Neuronal stem cell (in vitro differentiated cells): Measurements from ENCODE around the gene DHRS2.

Source experiments
- DNase-seq: peaks from one replicate; pipeline ENCODE4 v3.0.0-alpha.2; 2013; ENCODE audit warnings: low spot score
- H2AFZ ChIP-seq: one replicate; pipeline ENCODE4 v1.6.1; 2013; ENCODE audit warnings: mild to moderate bottlenecking, low read length, inconsistent platforms
- H2AK5ac ChIP-seq: 2 replicates; pipeline ENCODE4 v1.6.1; 2013; ENCODE audit warnings: low read depth, mild to moderate bottlenecking, inconsistent platforms, low read length, moderate library complexity, mixed read lengths
- H2BK120ac ChIP-seq: 2 replicates; pipeline ENCODE4 v1.6.1; 2013; ENCODE audit warnings: low read depth, mild to moderate bottlenecking, inconsistent platforms, low read length, moderate library complexity, mixed read lengths
- H2BK12ac ChIP-seq: one replicate; pipeline ENCODE4 v1.6.1; 2013; ENCODE audit warnings: low read length, inconsistent platforms
- H2BK15ac ChIP-seq: 2 replicates; pipeline ENCODE4 v1.6.1; 2013; ENCODE audit warnings: mild to moderate bottlenecking, low read length, inconsistent platforms, mixed read lengths
- H2BK5ac ChIP-seq: one replicate; pipeline ENCODE4 v1.6.1; 2013; ENCODE audit warnings: inconsistent platforms, mild to moderate bottlenecking, low read length, moderate library complexity
- H3K14ac ChIP-seq: one replicate; pipeline ENCODE4 v1.6.1; 2013; ENCODE audit warnings: low read length, inconsistent platforms
- H3K18ac ChIP-seq: 2 replicates; pipeline ENCODE4 v1.6.1; 2013; ENCODE audit warnings: low read length, inconsistent platforms
- H3K23ac ChIP-seq: 2 replicates; pipeline ENCODE4 v1.6.1; 2013; ENCODE audit warnings: low read depth, mild to moderate bottlenecking, mixed read lengths, low read length, inconsistent platforms; ENCODE audit not compliant: poor library complexity
- H3K27ac ChIP-seq: replicated peaks from 3 replicates; pipeline ENCODE4 v1.5.1; 2013; ENCODE audit warnings: low read length, inconsistent platforms
- H3K27me3 ChIP-seq, 3 experiments: 2 replicates each; pipeline ENCODE4 v1.6.1; 2013; ENCODE audit warnings: low read length in 3 of 3, mild to moderate bottlenecking in 2 of 3, inconsistent platforms in 1 of 3, low read depth in 1 of 3, mixed read lengths in 1 of 3, moderate library complexity in 1 of 3; ENCODE audit not compliant: control insufficient read depth in 3 of 3, insufficient read depth in 3 of 3
- H3K36me3 ChIP-seq, 2 donors: replicated peaks in 1 of 2; 2 replicates each; pipeline ENCODE4 v1.6.1; 2013; ENCODE audit warnings: low read length in 2 of 2; ENCODE audit not compliant: control insufficient read depth in 2 of 2, insufficient read depth in 2 of 2
- H3K4ac ChIP-seq: 2 replicates; pipeline ENCODE4 v1.6.1; 2013; ENCODE audit warnings: inconsistent platforms, mild to moderate bottlenecking, low read length, moderate library complexity
- H3K4me1 ChIP-seq, 2 donors: 1 replicate in 1 of 2; 2 replicates in 1 of 2; pipeline ENCODE4 v1.6.1; 2013; ENCODE audit warnings: low read length in 2 of 2, low read depth in 1 of 2; ENCODE audit not compliant: control insufficient read depth in 2 of 2, insufficient read depth in 1 of 2
- H3K4me2 ChIP-seq: one replicate; pipeline ENCODE4 v1.6.1; 2013; ENCODE audit warnings: mild to moderate bottlenecking, low read length, inconsistent platforms; ENCODE audit not compliant: insufficient read depth, poor library complexity, severe bottlenecking
- H3K4me3 ChIP-seq, 2 donors: 2 replicates each; pipeline ENCODE4 v1.5.1; 2013; ENCODE audit warnings: low read length in 2 of 2, mild to moderate bottlenecking in 2 of 2, inconsistent platforms in 1 of 2, moderate library complexity in 1 of 2
- H3K79me1 ChIP-seq: one replicate; pipeline ENCODE4 v1.6.1; 2013; ENCODE audit warnings: low read depth, mild to moderate bottlenecking, inconsistent platforms, low read length, moderate library complexity
- H3K9ac ChIP-seq: one replicate; pipeline ENCODE4 v1.6.1; 2013; ENCODE audit warnings: mild to moderate bottlenecking, low read depth, low read length, inconsistent platforms; ENCODE audit not compliant: poor library complexity
- H3K9me3 ChIP-seq, 2 donors: replicated peaks in 1 of 2; 2 replicates each; pipeline versions ENCODE3 to v1.6.1; 2013; ENCODE audit warnings: low read length in 2 of 2, mild to moderate bottlenecking in 2 of 2, inconsistent platforms in 1 of 2, low read depth in 1 of 2, mixed read lengths in 1 of 2, moderate library complexity in 1 of 2; ENCODE audit not compliant: control insufficient read depth in 2 of 2, insufficient read depth in 1 of 2
- H4K8ac ChIP-seq: one replicate; pipeline ENCODE4 v1.6.1; 2013; ENCODE audit warnings: low read depth, mild to moderate bottlenecking, inconsistent platforms, low read length, moderate library complexity
- H4K91ac ChIP-seq: one replicate; pipeline ENCODE4 v1.6.1; 2013; ENCODE audit warnings: low read length, low read depth, mild to moderate bottlenecking, inconsistent platforms; ENCODE audit not compliant: poor library complexity
- WGBS, 2 donors: extraction: QIAGEN DNeasy Blood & Tissue Kit; methylation state at CpG; one replicate each; pipeline ENCODE4 v1.1.7; 2013; ENCODE audit warnings: missing lambda C conversion rate in 2 of 2, mixed read lengths in 1 of 2; ENCODE audit not compliant: insufficient read length in 2 of 2, insufficient replicate concordance in 1 of 2; ENCODE audit errors: extremely low coverage in 2 of 2; 5-methylcytosine and 5-hydroxymethylcytosine counted together

The DHRS2 gene

DNA sequence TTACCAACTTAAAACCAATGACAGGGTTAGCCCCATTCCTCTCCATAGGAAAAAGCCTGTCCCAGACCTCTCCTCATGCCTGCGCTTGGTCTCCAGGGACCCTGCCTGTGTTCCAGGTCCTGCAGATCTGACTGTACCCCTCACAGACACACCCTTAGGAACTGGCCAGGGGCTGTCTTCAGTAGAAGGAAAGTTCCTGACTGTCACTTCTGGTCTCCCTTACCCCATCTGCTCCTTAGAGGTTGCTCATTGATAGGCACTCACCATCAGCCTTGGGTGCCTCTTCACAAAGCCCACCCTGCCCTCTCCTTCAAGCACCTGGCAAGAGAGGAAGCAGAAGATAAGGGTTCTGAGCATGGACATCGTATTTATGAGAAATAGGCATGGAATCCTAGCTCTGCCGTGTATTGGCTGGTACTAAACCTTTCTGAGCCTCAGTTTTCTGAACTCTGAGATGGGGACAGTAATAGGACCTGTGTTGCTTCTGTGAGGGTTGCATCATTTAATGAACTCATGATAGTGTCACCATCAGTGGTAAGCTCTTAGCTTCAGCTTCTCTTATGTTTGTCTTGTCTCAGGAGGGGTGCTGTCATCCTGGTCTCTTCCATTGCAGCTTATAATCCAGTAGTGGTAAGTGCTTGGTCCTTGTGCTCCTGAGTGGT lies 7.5 kb downstream of the DHRS2 start:
- no peak overlapping the region for H3K4ac ChIP-seq
- peaks cover 0 to 14% (median 0%) of the 10 kb centered on the region in 3 experiments for H3K27me3 ChIP-seq
- no peak overlapping the region for H3K4me2 ChIP-seq
- no peak overlapping the region for H3K9ac ChIP-seq
- no peak overlapping the region for H2AK5ac ChIP-seq
- DNase-seq = no peak
- no peak overlapping the region for H2BK5ac ChIP-seq
- H4K91ac ChIP-seq = no peak overlapping the region
- no peak overlapping the region for H3K14ac ChIP-seq
- H3K18ac ChIP-seq = no peak overlapping the region
- H2BK15ac ChIP-seq = no peak overlapping the region
- H3K9me3 ChIP-seq = no peaks in the 10 kb centered on the region
- H3K27ac ChIP-seq = no peak overlapping the region
- H3K4me3 ChIP-seq = no peak overlapping the region
- no CpG with 5 or more reads among the region's 3 CpGs for WGBS, 2 donors
- H3K4me1 ChIP-seq = peaks cover 0 to 3% of the 10 kb centered on the region in 2 donors
- H2BK12ac ChIP-seq = no peak overlapping the region
- no peak overlapping the region for H4K8ac ChIP-seq
- H2BK120ac ChIP-seq = no peak overlapping the region
- no peaks in the 10 kb centered on the region for H3K79me1 ChIP-seq
- H3K36me3 ChIP-seq = no peaks in the 10 kb centered on the region
- H3K23ac ChIP-seq = no peak overlapping the region
- H2AFZ ChIP-seq = no peak overlapping the region

DNA sequence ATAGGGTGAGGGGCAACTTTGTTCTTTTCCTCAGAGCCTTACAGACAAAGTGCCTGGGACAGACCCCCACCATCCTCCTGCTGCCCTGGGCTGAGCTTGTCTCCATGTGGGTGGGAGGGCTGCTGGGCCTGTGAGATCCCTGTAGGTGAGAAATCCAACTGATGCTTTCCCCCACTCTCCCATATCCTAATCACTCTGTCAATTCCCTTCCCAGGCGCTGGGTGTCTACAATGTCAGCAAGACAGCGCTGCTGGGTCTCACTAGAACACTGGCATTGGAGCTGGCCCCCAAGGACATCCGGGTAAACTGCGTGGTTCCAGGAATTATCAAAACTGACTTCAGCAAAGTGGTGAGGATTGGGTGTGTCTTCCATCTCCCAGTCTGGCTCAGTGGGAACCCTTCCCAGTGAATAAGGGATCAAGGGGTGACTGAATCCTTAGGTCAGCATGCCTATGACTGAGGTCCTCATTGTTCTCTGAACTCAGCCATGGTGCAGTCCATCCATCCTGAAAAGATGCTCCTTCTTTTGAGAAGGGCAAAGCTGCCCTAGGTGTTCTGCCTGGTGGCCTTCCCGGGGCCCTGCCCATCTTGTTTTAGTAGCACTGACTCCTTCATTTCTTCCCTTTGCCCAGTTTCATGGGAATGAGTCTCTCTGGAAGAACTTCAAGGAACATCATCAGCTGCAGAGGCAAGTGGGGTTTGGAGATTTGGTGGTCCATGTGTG lies 8.2 kb downstream of the DHRS2 start:
- no peak overlapping the region for H3K9ac ChIP-seq
- no peak overlapping the region for H2AFZ ChIP-seq
- H3K27ac ChIP-seq = no peak overlapping the region
- no peak for DNase-seq
- no peak overlapping the region for H3K4me3 ChIP-seq
- no peak overlapping the region for H2BK15ac ChIP-seq
- peaks cover 0 to 3% of the 10 kb centered on the region in 2 donors for H3K4me1 ChIP-seq
- WGBS, 2 donors = no CpG with 5 or more reads among the region's 5 CpGs
- no peaks in the 10 kb centered on the region for H3K9me3 ChIP-seq
- no peak overlapping the region for H2BK120ac ChIP-seq
- H2BK5ac ChIP-seq = no peak overlapping the region
- H2AK5ac ChIP-seq = no peak overlapping the region
- no peak overlapping the region for H4K8ac ChIP-seq
- H4K91ac ChIP-seq = no peak overlapping the region
- H3K23ac ChIP-seq = no peak overlapping the region
- H3K4me2 ChIP-seq = no peak overlapping the region
- peaks cover 0 to 21% (median 0%) of the 10 kb centered on the region in 3 experiments for H3K27me3 ChIP-seq
- no peak overlapping the region for H3K4ac ChIP-seq
- no peak overlapping the region for H3K18ac ChIP-seq
- H3K79me1 ChIP-seq = no peaks in the 10 kb centered on the region
- no peak overlapping the region for H2BK12ac ChIP-seq
- H3K14ac ChIP-seq = no peak overlapping the region
- no peaks in the 10 kb centered on the region for H3K36me3 ChIP-seq

DNA sequence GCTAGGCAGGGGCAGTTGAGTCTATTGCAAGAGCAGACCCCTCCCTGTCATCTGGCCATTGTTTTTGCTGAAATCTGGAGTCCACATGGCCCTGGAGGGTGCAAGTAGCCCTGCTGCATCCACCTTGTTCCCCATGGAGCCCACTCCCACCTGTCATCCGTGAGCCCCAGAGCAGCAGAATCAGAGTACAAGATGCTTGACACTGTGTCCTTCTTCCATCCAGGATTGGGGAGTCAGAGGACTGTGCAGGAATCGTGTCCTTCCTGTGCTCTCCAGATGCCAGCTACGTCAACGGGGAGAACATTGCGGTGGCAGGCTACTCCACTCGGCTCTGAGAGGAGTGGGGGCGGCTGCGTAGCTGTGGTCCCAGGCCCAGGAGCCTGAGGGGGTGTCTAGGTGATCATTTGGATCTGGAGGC lies 8.8 kb downstream of the DHRS2 start:
- H2BK120ac ChIP-seq = no peak overlapping the region
- no CpG with 5 or more reads among the region's 8 CpGs for WGBS, 2 donors

DNA sequence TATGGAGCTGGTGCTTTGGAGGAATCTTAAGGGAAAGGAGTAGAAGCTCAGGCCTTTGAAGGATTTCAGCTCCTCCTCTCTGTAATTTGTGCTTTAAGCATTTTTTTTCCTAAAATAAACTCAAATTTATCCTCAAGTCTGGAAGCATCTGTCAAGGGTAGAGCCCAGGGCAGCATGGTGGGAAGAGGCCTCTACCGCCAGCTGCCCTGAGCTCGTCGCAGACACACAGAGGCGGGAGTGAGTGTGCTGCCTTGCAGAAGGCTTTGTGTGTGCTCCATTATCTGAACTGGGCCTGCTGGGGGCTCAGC lies 9.3 kb downstream of the DHRS2 start:
- H3K27me3 ChIP-seq = peaks cover 0 to 29% (median 0%) of the 10 kb centered on the region in 3 experiments
- no peaks in the 10 kb centered on the region for H3K9me3 ChIP-seq
- no peak overlapping the region for H3K4me2 ChIP-seq
- H3K27ac ChIP-seq = no peak overlapping the region
- no peaks in the 10 kb centered on the region for H3K36me3 ChIP-seq
- H2AFZ ChIP-seq = no peak overlapping the region
- no peak overlapping the region for H3K18ac ChIP-seq
- H4K8ac ChIP-seq = no peak overlapping the region
- no peak overlapping the region for H3K23ac ChIP-seq
- no peak overlapping the region for H2BK120ac ChIP-seq
- H2BK15ac ChIP-seq = no peak overlapping the region
- no peak overlapping the region for H4K91ac ChIP-seq
- H2BK12ac ChIP-seq = no peak overlapping the region
- WGBS, 2 donors = no CpG with 5 or more reads among the region's 4 CpGs
- no peak for DNase-seq
- no peaks in the 10 kb centered on the region for H3K79me1 ChIP-seq
- no peak overlapping the region for H3K9ac ChIP-seq
- H3K4me1 ChIP-seq = peaks cover 0 to 1% of the 10 kb centered on the region in 2 donors
- no peak overlapping the region for H3K4ac ChIP-seq
- no peak overlapping the region for H2AK5ac ChIP-seq
- no peak overlapping the region for H3K4me3 ChIP-seq
- no peak overlapping the region for H3K14ac ChIP-seq
- no peak overlapping the region for H2BK5ac ChIP-seq

More for the DNA sequence above, 8.8 kb downstream of the DHRS2 start:
- no peak overlapping the region for H3K4me3 ChIP-seq
- no peaks in the 10 kb centered on the region for H3K79me1 ChIP-seq
- no peak overlapping the region for H3K27ac ChIP-seq
- H3K23ac ChIP-seq = no peak overlapping the region
- H3K4me2 ChIP-seq = no peak overlapping the region
- H4K91ac ChIP-seq = no peak overlapping the region
- H4K8ac ChIP-seq = no peak overlapping the region
- no peak overlapping the region for H2AFZ ChIP-seq
- no peak overlapping the region for H3K9ac ChIP-seq
- no peak overlapping the region for H3K18ac ChIP-seq
- H3K9me3 ChIP-seq = no peaks in the 10 kb centered on the region
- no peak overlapping the region for H2BK5ac ChIP-seq
- no peak overlapping the region for H3K14ac ChIP-seq
- no peak overlapping the region for H2BK12ac ChIP-seq
- H2AK5ac ChIP-seq = no peak overlapping the region
- no peaks in the 10 kb centered on the region for H3K36me3 ChIP-seq
- H3K4me1 ChIP-seq = peaks cover 0 to 3% of the 10 kb centered on the region in 2 donors
- DNase-seq = no peak
- H2BK15ac ChIP-seq = no peak overlapping the region
- H3K4ac ChIP-seq = no peak overlapping the region
- peaks cover 0 to 24% (median 0%) of the 10 kb centered on the region in 3 experiments for H3K27me3 ChIP-seq
